ENCODE data around the gene PAX1.

PAX1 gene

DNA sequence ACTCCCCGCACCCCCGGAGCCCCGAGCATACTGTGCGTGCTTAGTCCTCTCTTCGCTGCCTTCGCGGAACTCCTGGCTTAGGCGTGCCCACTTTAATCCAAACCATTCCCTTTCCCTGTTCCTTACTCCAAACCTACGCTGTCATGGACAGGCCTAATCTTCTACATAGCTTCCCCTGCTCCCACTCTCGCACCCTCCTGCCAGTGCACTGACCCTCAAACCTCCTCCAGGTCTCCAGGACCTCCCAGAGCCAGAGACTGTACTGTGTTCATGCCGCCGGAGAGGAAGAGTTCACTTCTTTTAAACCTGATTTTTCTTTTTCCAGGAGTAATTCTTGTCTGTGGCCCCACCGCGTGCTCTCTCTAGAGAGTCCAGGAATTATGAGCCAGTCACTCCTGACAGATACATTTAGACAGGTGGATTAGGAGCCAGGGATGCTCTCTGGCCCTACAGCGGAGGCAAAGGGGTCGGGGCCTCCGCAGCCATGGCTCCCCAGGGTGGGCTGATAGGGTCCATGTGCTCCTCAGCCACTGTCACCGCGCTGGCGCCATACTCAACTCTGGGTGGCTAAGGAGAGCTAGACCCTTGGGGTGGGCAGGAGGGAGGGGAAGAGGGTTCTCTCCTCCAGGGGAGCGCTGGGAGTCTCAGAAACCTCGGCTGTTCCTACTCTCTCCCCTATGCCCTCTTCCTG lies 1.6 kb upstream of the PAX1 start:
- no peak for DNase-seq (ENCODE audit: low spot score)

- DNase-seq (ENCODE audit: low spot score): no peak
Observed at GRCh38 chr20:21704408-21705385, 767 bp upstream of the PAX1 start.

- DNase-seq (ENCODE audit: low spot score): no peak
Observed at GRCh38 chr20:21706261-21707195, 1.1 kb downstream of the PAX1 start.

- no peak for DNase-seq (ENCODE audit: low spot score)
Observed at GRCh38 chr20:21707267-21707666, 1.8 kb downstream of the PAX1 start.

DNA sequence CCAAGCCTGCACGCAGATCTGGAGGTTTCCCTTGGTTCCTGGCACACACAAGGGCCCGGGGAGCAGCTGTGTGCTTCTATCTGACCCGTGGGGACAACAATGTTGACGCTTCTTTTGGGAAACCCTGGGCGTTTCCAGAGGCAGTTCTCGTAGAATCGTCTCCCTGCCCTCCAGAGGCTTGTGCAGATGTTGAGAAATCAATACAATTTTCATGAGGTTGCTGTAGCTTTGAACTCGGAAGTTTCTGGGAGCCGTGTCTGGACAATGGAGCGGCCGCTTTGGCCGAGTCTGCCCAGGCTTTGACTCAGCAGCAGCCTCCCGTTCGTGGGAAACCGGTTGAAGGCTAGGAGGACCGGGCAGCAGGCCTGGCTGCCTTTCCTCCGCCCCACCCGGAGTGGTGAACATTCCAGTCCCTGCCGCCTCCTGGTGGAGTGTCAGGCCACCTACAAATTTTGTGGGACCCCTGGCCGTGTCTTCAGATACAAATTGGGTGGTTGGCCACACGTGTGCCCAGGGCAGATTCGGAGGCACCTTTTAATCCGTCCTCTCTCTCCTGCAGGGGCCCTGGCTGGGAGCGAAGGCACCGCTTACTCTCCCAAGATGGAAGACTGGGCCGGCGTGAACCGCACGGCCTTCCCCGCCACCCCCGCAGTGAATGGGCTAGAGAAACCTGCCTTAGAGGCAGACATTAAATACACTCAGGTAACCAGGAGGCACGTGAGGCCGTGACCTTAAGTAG lies 2.7 kb downstream of the PAX1 start:
- DNase-seq (ENCODE audit: low spot score): no peak

- no peak for DNase-seq (ENCODE audit: low spot score)
Observed at GRCh38 chr20:21708738-21709534, 3.5 kb downstream of the PAX1 start.

DNA sequence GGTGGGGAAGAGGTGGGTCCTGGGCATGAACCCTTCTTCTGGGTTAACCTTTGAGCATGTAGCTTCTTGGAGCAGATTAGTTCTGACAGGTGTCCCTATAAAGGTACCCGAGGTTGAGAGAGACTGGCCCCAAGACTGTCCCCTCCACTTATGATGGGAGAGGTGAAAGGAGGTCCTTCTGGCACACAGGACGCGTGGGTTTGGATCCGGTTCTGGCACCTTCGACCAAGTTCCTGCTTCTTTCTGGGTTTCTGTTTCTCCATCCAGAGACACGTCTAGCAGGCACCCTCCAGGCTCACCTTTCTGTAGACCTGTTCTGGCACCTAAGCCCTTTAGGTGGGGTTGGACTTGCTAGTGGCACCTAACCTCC lies 4.1 kb downstream of the PAX1 start:
- DNase-seq (ENCODE audit: low spot score): no peak

GRCh38 chr20:21710341-21710740 lies 4.9 kb downstream of the PAX1 start:
- DNase-seq (ENCODE audit: low spot score): no peak

DNA sequence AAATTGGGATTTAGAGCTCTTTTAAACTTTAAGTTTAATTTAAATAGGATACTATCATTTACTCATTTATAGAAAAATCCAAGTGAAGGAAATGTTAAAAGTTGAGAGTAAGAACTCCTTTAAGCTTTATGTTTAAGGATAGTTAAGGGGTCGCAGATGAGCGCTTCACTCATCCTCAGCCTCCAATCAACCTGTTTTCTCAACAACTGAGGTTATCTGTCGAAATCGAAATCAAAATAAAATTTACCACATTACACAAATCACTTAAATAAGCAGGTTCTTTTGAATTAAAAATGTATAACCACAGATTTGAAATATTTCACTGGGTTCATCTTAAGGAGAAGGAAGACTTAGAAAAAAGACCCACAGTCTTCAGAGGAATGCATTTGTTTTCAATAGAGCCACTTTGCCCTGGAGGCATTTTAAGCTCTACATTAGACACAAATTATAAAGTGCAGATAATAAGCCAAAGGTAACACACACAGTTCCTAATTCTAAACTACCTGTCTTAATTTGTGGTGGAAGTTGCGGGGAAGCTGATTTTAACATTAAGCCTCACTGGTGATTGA lies 5.5 kb downstream of the PAX1 start:
- no peak for DNase-seq (ENCODE audit: low spot score)

DNA sequence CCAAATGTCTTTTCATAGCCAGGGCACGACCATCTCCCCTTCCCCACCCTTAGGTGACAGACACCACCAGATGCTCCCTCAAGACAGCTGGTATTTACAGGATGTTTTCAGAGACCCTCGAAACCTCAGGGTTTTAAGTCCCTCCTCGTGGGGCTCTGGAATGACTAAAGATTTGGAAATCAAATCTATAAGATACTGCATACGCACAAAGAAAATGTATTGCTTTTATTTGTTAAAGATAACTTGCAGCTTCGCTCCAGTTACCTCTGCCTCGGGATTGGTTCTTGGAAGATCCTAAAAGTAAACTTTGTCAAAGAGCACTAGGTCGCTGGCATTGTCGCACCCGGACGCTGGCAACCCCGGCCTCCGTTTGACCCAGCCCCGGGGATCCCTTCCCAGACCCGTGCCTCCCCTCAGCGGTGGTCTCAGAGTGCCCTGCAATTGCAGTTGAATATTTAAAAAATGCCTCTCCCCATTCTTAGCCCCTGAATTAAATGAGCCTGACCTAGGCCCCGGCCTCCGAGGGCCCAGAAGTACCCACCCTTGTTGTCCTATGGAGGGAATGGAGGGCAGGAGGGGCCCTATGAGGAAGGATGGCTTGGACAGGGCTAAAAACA lies 7.1 kb downstream of the PAX1 start:
- no peak for DNase-seq (ENCODE audit: low spot score)

GRCh38 chr20:21713470-21713869 lies 8.0 kb downstream of the PAX1 start:
- no peak for DNase-seq (ENCODE audit: low spot score)

GRCh38 chr20:21713901-21714296 lies 8.4 kb downstream of the PAX1 start:
- DNase-seq (ENCODE audit: low spot score): no peak

- no peak for DNase-seq (ENCODE audit: low spot score)
Observed at GRCh38 chr20:21714297-21715192, 9.1 kb downstream of the PAX1 start.

GRCh38 chr20:21715193-21715881 lies 9.9 kb downstream of the PAX1 start:
- DNase-seq (ENCODE audit: low spot score): no peak

GRCh38 chr20:21719592-21720214 lies 14.2 kb downstream of the PAX1 start:
- peak; percentile 80 for DNase-seq (ENCODE audit: low spot score)

DNA sequence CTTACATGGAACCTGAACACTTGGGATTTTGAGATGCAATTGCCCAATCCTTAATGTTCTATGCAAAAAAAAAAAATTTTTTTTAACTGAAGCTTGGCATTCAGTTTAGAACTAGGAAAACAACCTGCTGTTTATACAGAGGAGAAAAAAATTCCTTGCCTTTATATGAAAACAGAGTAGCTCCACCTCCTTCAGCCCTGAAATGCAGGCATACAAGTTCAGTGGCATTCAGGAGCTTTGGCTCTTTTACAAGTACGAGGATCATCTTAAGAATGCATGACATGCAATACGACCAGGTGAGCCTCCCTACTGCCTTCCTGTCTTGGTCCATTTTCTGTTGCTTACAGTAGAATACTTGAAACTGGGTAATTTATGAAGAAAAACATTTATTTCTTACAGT lies 20.4 kb downstream of the PAX1 start:
- DNase-seq (ENCODE audit: low spot score): no peak

DNA sequence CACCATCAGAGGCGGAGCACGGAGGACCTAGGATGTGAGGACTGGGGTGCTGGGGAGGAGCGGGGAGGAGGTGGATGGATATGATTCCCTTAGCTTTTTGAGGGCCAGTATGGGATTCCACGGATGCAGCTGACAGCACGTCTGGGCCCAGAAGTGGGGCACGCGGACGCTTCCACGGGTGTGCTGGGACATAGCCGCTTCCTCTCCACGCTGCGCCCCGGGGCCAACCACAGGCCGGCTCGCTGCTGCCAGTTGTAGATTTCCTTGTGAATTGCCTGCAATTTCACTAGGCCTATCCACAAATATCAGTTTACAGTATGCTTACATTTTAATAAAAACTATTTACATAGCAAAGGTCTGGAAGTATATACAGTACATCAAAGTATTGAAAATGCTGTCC lies 23.9 kb downstream of the PAX1 start:
- DNase-seq (ENCODE audit: low spot score): no peak

DNA sequence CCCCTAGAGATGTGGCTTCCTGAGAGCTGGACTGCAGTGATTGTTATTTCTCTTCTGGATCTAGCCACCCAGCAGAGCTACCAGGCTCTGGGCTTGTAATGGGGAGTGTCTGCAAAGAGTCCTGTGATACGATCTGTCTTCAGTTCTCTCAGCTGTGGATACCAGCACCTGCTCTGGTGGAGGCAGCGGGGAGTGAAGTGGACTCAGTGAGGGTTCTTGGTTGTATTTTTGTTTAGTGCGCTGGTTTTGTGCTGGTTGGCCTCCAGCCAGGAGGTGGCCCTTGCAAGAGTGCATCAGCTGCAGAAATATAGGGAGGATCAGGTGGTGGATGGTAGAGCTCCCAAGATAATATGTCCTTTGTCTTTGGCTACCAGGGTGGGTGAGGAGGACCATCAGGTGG lies 33.7 kb downstream of the PAX1 start:
- no peak for DNase-seq (ENCODE audit: low spot score)
